PFSK-1 (cell line): Measurements from ENCODE around the gene SATB2.

Experiments
- FOXP2 ChIP-seq: optimal IDR thresholded peaks from 2 replicates; pipeline ENCODE3; 2011; ENCODE audit warnings: borderline replicate concordance, control low read depth, inconsistent platforms; ENCODE audit not compliant: insufficient read depth; ENCODE audit errors: extremely low read length, extremely low read depth
- POLR2AphosphoS5 ChIP-seq: IDR thresholded peaks from 2 replicates; pipeline ENCODE4 v1.6.1; 2012; ENCODE audit warnings: low read depth, mild to moderate bottlenecking, control low read depth, low read length, moderate library complexity
- SIN3A ChIP-seq: IDR thresholded peaks from 2 replicates; pipeline ENCODE4 v1.6.1; 2012; ENCODE audit warnings: mild to moderate bottlenecking, low read length, moderate library complexity, borderline replicate concordance; ENCODE audit not compliant: insufficient read depth
- TAF1 ChIP-seq: IDR thresholded peaks from 2 replicates; pipeline ENCODE4 v1.6.1; 2012; ENCODE audit warnings: low read length, control low read depth, borderline replicate concordance; ENCODE audit not compliant: insufficient read depth
- TF ChIP-seq, protein P1 (sequence below), 2 experiments: IDR thresholded peaks; 2 replicates each; pipeline versions ENCODE4 v1.6.1 to v1.8.0; 2011 to 2012; ENCODE audit warnings: low read depth in 2 of 2, low read length in 2 of 2, control low read depth in 1 of 2, inconsistent platforms in 1 of 2, mild to moderate bottlenecking in 1 of 2, moderate library complexity in 1 of 2; ENCODE audit not compliant: insufficient read depth in 1 of 2

SATB2 gene

GRCh38 chr2:199495147-199495546 lies 37.4 kb upstream of the SATB2 start:
- no peak for TF ChIP-seq POLR2AphosphoS5
- TF ChIP-seq TAF1: no peak
- TF ChIP-seq, protein P1, sequence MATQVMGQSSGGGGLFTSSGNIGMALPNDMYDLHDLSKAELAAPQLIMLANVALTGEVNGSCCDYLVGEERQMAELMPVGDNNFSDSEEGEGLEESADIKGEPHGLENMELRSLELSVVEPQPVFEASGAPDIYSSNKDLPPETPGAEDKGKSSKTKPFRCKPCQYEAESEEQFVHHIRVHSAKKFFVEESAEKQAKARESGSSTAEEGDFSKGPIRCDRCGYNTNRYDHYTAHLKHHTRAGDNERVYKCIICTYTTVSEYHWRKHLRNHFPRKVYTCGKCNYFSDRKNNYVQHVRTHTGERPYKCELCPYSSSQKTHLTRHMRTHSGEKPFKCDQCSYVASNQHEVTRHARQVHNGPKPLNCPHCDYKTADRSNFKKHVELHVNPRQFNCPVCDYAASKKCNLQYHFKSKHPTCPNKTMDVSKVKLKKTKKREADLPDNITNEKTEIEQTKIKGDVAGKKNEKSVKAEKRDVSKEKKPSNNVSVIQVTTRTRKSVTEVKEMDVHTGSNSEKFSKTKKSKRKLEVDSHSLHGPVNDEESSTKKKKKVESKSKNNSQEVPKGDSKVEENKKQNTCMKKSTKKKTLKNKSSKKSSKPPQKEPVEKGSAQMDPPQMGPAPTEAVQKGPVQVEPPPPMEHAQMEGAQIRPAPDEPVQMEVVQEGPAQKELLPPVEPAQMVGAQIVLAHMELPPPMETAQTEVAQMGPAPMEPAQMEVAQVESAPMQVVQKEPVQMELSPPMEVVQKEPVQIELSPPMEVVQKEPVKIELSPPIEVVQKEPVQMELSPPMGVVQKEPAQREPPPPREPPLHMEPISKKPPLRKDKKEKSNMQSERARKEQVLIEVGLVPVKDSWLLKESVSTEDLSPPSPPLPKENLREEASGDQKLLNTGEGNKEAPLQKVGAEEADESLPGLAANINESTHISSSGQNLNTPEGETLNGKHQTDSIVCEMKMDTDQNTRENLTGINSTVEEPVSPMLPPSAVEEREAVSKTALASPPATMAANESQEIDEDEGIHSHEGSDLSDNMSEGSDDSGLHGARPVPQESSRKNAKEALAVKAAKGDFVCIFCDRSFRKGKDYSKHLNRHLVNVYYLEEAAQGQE (IDR thresholded peaks at IDR 0.05; ENCODE audit: insufficient read depth in 1 of 2, low read depth in 2 of 2, low read length in 2 of 2): no peak
- TF ChIP-seq FOXP2: no peak
- TF ChIP-seq SIN3A: no peak

DNA sequence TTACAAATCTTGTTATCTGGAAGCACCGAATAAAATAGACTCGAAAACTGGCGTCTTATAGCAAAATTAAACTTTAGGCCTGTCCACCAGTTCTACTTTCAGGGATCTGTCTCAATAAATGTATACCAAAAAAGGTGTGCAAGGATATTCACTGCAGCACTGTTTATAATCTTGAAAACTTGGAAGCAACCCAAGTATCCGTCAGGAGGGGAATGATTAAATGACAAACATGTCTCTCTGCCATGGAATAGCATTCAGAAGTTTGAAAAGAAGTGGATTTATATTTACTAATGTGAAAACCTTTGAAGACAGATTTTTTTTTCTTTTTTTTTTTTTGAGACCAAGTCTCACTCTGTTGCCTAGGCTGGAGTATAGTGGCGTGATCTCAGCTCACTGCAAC lies 32.3 kb upstream of the SATB2 start:
- TF ChIP-seq POLR2AphosphoS5: no peak
- TF ChIP-seq TAF1: no peak
- TF ChIP-seq, protein P1 (IDR thresholded peaks at IDR 0.05; ENCODE audit: insufficient read depth in 1 of 2, low read depth in 2 of 2, low read length in 2 of 2): no peak
- TF ChIP-seq SIN3A: no peak
- no peak for TF ChIP-seq FOXP2

DNA sequence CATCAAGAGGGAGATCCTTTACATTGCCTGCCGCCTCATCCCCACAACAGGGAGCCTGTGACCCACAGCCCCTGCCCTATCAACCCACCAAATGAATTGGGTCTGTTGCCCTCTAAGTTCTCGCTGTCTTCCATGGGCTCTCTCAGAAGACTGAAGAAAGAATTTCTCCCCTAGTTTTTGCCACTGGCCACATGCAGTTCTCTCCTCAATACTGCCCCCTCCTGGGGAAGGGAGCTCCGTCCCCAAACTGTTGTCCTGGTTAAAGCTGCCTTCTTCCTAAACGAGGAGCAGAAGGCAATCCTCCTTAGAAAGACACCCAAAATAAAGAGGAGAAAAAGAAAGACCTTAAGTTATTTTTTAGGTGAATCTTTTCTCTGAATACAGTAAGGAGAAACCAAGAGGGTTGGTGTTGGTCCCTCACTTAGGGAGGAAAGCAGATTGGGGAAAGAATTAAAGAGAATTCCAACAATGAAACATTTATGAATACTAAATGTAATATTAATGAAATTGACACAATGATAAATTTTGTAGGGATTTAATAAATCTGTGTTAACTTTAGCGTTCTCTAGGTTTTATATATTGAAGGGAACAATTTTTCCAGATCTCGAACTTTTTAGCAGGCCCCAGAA lies 31.1 kb upstream of the SATB2 start:
- no peak for TF ChIP-seq POLR2AphosphoS5
- TF ChIP-seq, protein P1 (IDR thresholded peaks at IDR 0.05; ENCODE audit: insufficient read depth in 1 of 2, low read depth in 2 of 2, low read length in 2 of 2): no peak
- no peak for TF ChIP-seq FOXP2
- no peak for TF ChIP-seq SIN3A
- TF ChIP-seq TAF1: no peak

DNA sequence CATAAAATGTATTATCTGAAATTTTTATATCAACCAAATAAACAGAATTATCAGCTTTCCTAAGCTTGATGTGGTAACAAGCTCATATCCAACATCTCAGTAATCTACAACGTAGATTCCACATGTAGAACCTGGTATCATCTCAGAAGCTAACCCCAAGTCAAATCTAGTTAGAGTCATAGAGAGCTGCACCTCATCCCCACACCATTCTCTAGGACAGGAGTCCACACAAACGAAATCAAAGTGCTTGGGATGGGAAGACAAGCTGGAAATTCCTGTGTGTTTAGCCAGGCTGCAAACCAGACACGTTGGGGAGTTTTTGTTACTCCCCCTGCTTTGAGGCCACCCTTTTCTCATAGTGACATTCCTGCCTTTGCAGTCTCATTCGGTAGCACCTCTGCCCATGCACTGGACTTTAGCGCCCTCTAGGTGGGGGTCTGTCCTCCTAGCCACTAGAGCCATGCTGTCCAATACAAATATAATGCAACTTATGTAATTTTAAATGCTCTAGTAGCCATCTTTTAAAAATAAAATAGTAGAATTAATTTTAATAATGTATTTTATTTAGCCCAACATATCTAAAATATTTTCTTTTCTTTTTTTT lies 28.1 kb upstream of the SATB2 start:
- TF ChIP-seq SIN3A (no peak), FOXP2 (no peak), POLR2AphosphoS5 (no peak)
- TF ChIP-seq, protein P1 (IDR thresholded peaks at IDR 0.05; ENCODE audit: insufficient read depth in 1 of 2, low read depth in 2 of 2, low read length in 2 of 2): no peak

- TF ChIP-seq TAF1: no peak
- no peak for TF ChIP-seq FOXP2
- no peak for TF ChIP-seq SIN3A
- TF ChIP-seq, protein P1 (IDR thresholded peaks at IDR 0.05; ENCODE audit: insufficient read depth in 1 of 2, low read depth in 2 of 2, low read length in 2 of 2): no peak
- no peak for TF ChIP-seq POLR2AphosphoS5
Measured at GRCh38 chr2:199484927-199485326, 27.2 kb upstream of the SATB2 start.
